HepG2 (cell line): ENCODE results near the gene CAPRIN1. TPM values are rescaled to one million over a fixed set of nuclear protein-coding genes. Genes with fewer than 3 reads are reported as not detected.

ENCODE experiments used
- ATF7 ChIP-seq, 2 experiments: fragments of 450-650 bp in 1 of 2; sonication (generic) in 1 of 2; formaldehyde crosslinking in 1 of 2; IDR thresholded peaks; 2 replicates each; pipeline versions ENCODE4 v1.4.0 to v1.6.1; 2016 to 2020; ENCODE audit warnings: antibody characterized with exemption in 1 of 2, mild to moderate bottlenecking in 1 of 2, missing genetic modification reagents in 1 of 2
- CBFB ChIP-seq: sonication (generic); formaldehyde crosslinking; IDR thresholded peaks from 2 replicates; pipeline ENCODE4 v1.4.0; 2020; ENCODE audit warnings: missing genetic modification reagents
- CCAR2 ChIP-seq: fragments of 200-400 bp; formaldehyde crosslinking; optimal IDR thresholded peaks from 2 replicates; pipeline ENCODE3; 2018; ENCODE audit warnings: low read depth, mild to moderate bottlenecking, low read length, moderate library complexity
- CREM ChIP-seq, 2 experiments: sonication (generic) in 1 of 2; formaldehyde crosslinking in 1 of 2; IDR thresholded peaks; 2 replicates each; pipeline versions ENCODE4 v1.4.0 to v1.6.1; 2016 to 2020; ENCODE audit warnings: antibody characterized with exemption in 1 of 2, mild to moderate bottlenecking in 1 of 2, missing genetic modification reagents in 1 of 2
- DMAP1 ChIP-seq: IDR thresholded peaks from 2 replicates; pipeline ENCODE4 v1.6.1; 2016
- KDM6A ChIP-seq: IDR thresholded peaks from 2 replicates; pipeline ENCODE4 v1.6.1; 2016; ENCODE audit warnings: low read depth
- KMT2A ChIP-seq: sonication (generic); formaldehyde crosslinking; IDR thresholded peaks from 2 replicates; pipeline ENCODE4 v1.4.0; 2020; ENCODE audit warnings: missing genetic modification reagents
- LCORL ChIP-seq, 2 experiments: fragments of 450-650 bp in 1 of 2; sonication (generic) in 1 of 2; formaldehyde crosslinking in 1 of 2; IDR thresholded peaks; 2 replicates each; pipeline versions ENCODE4 v1.5.0 to v1.6.1; 2017 to 2020; ENCODE audit warnings: antibody characterized with exemption in 1 of 2, missing genetic modification reagents in 1 of 2
- NCOA2 ChIP-seq: sonication (generic); formaldehyde crosslinking; IDR thresholded peaks from 2 replicates; pipeline ENCODE4 v1.8.0; 2022; ENCODE audit warnings: inconsistent platforms
- NPAS2 ChIP-seq: sonication (generic); formaldehyde crosslinking; IDR thresholded peaks from 2 replicates; pipeline ENCODE4 v1.8.0; 2022; ENCODE audit warnings: mild to moderate bottlenecking, missing genetic modification reagents, borderline replicate concordance
- NR2C2 ChIP-seq: sonication (generic); formaldehyde crosslinking; IDR thresholded peaks from 2 replicates; pipeline ENCODE4 v1.4.0; 2020; ENCODE audit warnings: missing genetic modification reagents, mild to moderate bottlenecking, moderate library complexity, borderline replicate concordance
- PLRG1 ChIP-seq: fragments of 450-650 bp; conservative IDR thresholded peaks from 2 replicates; pipeline ENCODE4 v1.6.1; 2016
- POGZ ChIP-seq: sonication (generic); formaldehyde crosslinking; IDR thresholded peaks from 2 replicates; pipeline ENCODE4 v1.4.0; 2020; ENCODE audit warnings: mild to moderate bottlenecking, missing genetic modification reagents
- POLR2AphosphoS5 ChIP-seq: IDR thresholded peaks from 2 replicates; pipeline ENCODE4 v1.6.1; 2012; ENCODE audit warnings: low read depth, low read length
- RARA ChIP-seq: IDR thresholded peaks from 2 replicates; pipeline ENCODE4 v1.6.1; 2016; ENCODE audit warnings: missing genetic modification reagents, missing compliant biosample characterization
- RBFOX2 ChIP-seq: fragments of 200-400 bp; formaldehyde crosslinking; IDR thresholded peaks from 2 replicates; pipeline ENCODE4 v1.6.1; 2017; ENCODE audit warnings: low read depth, mild to moderate bottlenecking, low read length
- RORA ChIP-seq: sonication (generic); formaldehyde crosslinking; IDR thresholded peaks from 2 replicates; pipeline ENCODE4 v1.5.0; 2020; ENCODE audit warnings: mild to moderate bottlenecking, missing genetic modification reagents, moderate library complexity
- SP4 ChIP-seq: sonication (generic); formaldehyde crosslinking; IDR thresholded peaks from 2 replicates; pipeline ENCODE4 v1.8.1; 2023; ENCODE audit warnings: mild to moderate bottlenecking, missing genetic modification reagents
- ZKSCAN5 ChIP-seq: sonication (generic); formaldehyde crosslinking; IDR thresholded peaks from 2 replicates; pipeline ENCODE4 v1.5.1; 2020; ENCODE audit warnings: mild to moderate bottlenecking, missing genetic modification reagents
- ZNF33B ChIP-seq: sonication (generic); formaldehyde crosslinking; IDR thresholded peaks from 2 replicates; pipeline ENCODE4 v1.5.1; 2020; ENCODE audit warnings: mild to moderate bottlenecking, missing genetic modification reagents
- ZNF546 ChIP-seq: sonication (generic); formaldehyde crosslinking; conservative IDR thresholded peaks from 2 replicates; pipeline ENCODE4 v1.8.1; 2023; ENCODE audit warnings: mild to moderate bottlenecking, missing genetic modification reagents
- ZNF674 ChIP-seq: sonication (generic); formaldehyde crosslinking; IDR thresholded peaks from 2 replicates; pipeline ENCODE4 v1.5.0; 2020; ENCODE audit warnings: low read depth, mild to moderate bottlenecking, missing genetic modification reagents
- ZNF768 ChIP-seq: sonication (generic); formaldehyde crosslinking; IDR thresholded peaks from 2 replicates; pipeline ENCODE4 v1.4.0; 2020; ENCODE audit warnings: missing genetic modification reagents
- ZNF788 ChIP-seq: sonication (generic); formaldehyde crosslinking; IDR thresholded peaks from 2 replicates; pipeline ENCODE4 v1.5.0; 2020; ENCODE audit warnings: mild to moderate bottlenecking, missing genetic modification reagents, borderline replicate concordance
- ZNF792 ChIP-seq: IDR thresholded peaks from 2 replicates; pipeline ENCODE4 v1.6.1; 2016
- ZNF850 ChIP-seq: sonication (generic); formaldehyde crosslinking; conservative IDR thresholded peaks from 2 replicates; pipeline ENCODE4 v1.9.0; 2021; ENCODE audit warnings: mild to moderate bottlenecking, missing genetic modification reagents
- polyA plus RNA-seq, 8 experiments: library from polyadenylated mRNA; depleted of rRNA in 3 of 8; stranded (reverse) in 7 of 8; unstranded in 1 of 8; fragments of >200 nt; fragmentation: Illumina TruSeq in 4 of 8; extraction: Trizol in 4 of 8; gene quantifications; 2 replicates each; pipeline versions ENCODE4 v1.2.1 to v1.2.3, GENCODE V29; 2011 to 2016; ENCODE audit warnings: low read depth in 4 of 8, missing spikeins in 1 of 8, mixed read lengths in 1 of 8; ENCODE audit not compliant: insufficient read depth in 1 of 8
- total RNA-seq, 5 experiments: library from RNA; depleted of rRNA; stranded (reverse); fragments of >200 nt; fragmentation: Illumina TruSeq; extraction: Trizol; gene quantifications; 2 replicates each; pipeline ENCODE4 v1.2.3, GENCODE V29; 2016; ENCODE audit warnings: low read depth in 1 of 5
- TF ChIP-seq, protein P1 (sequence below): sonication (generic); formaldehyde crosslinking; IDR thresholded peaks from 2 replicates; pipeline ENCODE4 v1.5.0; 2020; ENCODE audit warnings: mild to moderate bottlenecking, missing genetic modification reagents
- TF ChIP-seq, protein P2 (sequence below): sonication (generic); formaldehyde crosslinking; IDR thresholded peaks from 2 replicates; pipeline ENCODE4 v1.5.0; 2020; ENCODE audit warnings: missing genetic modification reagents, mild to moderate bottlenecking, borderline replicate concordance

Gene CAPRIN1
- total and polyA plus RNA-seq, 2 of the 13 experiments (the other 11 are each of a cell fraction or from before 2014, with no cell fraction given) = 114 to 162 TPM

DNA sequence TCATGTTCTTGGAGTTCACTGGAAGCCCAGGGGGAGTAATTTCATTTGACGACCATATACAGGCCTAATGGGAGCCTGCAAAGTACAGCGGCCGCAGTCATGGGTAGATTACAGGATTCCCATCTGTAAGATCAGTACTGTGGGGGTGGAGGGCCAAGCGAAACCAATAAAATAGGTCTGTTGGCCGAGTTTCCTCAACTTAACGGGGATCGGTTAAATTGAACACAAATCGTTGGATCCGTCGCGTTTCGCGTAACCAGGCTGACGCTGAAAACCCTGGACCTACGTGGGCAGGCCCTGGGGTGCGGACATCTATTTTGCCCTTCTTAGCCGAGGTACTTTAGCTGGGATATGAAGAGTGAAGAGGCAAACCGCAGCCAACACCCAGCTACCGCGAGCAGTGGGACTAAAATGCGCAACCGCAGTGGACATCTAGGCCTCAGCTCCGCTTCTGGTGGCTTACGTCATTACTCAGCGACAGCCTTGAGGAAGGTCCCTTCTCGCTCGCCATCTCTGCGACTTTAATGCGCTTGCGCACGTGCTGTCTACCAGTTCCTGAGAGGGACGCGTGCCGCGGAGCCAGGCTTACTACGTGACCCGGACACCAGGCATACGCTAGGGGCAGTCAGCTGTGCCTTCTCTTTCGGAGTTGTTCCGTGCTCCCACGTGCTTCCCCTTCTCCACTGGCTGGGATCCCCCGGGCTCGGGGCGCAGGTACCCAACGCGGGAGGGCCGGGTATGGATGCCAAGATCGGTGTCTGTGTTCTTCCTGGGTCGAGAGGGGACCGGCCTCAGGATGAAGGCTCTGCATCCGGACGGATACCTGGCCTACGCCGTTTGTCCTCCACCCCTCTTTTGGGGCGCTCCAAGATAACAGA, 53.8 kb downstream of the CAPRIN1 start, which contains the start of gene NAT10 (continued):
- TF ChIP-seq NPAS2 = no peak
- peak; percentile 99 for TF ChIP-seq DMAP1 (CRISPR knock-in tag)
- TF ChIP-seq ZNF546 (CRISPR knock-in tag) = 0 out of 2 replicates have a peak, but pooled peaks have one; percentile 74
- peak; percentile 67; the same call in 1 of the 2 replicates for TF ChIP-seq ZNF768
- peak; percentile 87 for TF ChIP-seq ZNF792 (CRISPR knock-in tag)
- TF ChIP-seq CREM (IDR thresholded peaks at IDR 0.05) = peak; percentile 100
- TF ChIP-seq CREM (CRISPR knock-in tag; IDR thresholded peaks at IDR 0.05) = peak; percentile 89
- TF ChIP-seq CCAR2 = no peak
- TF ChIP-seq, protein P1, sequence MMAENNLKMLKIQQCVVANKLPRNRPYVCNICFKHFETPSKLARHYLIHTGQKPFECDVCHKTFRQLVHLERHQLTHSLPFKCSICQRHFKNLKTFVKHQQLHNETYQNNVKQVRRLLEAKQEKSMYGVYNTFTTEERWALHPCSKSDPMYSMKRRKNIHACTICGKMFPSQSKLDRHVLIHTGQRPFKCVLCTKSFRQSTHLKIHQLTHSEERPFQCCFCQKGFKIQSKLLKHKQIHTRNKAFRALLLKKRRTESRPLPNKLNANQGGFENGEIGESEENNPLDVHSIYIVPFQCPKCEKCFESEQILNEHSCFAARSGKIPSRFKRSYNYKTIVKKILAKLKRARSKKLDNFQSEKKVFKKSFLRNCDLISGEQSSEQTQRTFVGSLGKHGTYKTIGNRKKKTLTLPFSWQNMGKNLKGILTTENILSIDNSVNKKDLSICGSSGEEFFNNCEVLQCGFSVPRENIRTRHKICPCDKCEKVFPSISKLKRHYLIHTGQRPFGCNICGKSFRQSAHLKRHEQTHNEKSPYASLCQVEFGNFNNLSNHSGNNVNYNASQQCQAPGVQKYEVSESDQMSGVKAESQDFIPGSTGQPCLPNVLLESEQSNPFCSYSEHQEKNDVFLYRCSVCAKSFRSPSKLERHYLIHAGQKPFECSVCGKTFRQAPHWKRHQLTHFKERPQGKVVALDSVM (CRISPR knock-in tag) = no peak
- TF ChIP-seq POGZ (CRISPR knock-in tag) = peak; percentile 90
- TF ChIP-seq ZNF33B (CRISPR knock-in tag) = peak; percentile 55; the same call in 1 of the 2 replicates
- TF ChIP-seq ZNF674 (CRISPR knock-in tag) = 0 out of 2 replicates have a peak, but pooled peaks have one; percentile 29
- peak; percentile 92 for TF ChIP-seq ATF7 (IDR thresholded peaks at IDR 0.05)
- peak; percentile 87 for TF ChIP-seq ATF7 (CRISPR knock-in tag; IDR thresholded peaks at IDR 0.05)
- TF ChIP-seq ZNF788 (CRISPR knock-in tag) = peak; percentile 90
- TF ChIP-seq RBFOX2 = peak; percentile 79
- no peak for TF ChIP-seq PLRG1
- no peak for TF ChIP-seq RORA (CRISPR knock-in tag)
- peak; percentile 98 for TF ChIP-seq POLR2AphosphoS5
- peak; percentile 85 for TF ChIP-seq CBFB (CRISPR knock-in tag)
- peak; percentile 89 for TF ChIP-seq SP4 (CRISPR knock-in tag)
- peak; percentile 58; the same call in 1 of the 2 replicates for TF ChIP-seq RARA (CRISPR knock-in tag)
- TF ChIP-seq NCOA2 (CRISPR knock-in tag) = peak; percentile 50; the same call in 1 of the 2 replicates
- peak; percentile 78; the same call in 1 of the 2 replicates for TF ChIP-seq NR2C2 (CRISPR knock-in tag)
- TF ChIP-seq ZNF850 (CRISPR knock-in tag) = no peak
- TF ChIP-seq KMT2A = peak; percentile 95
- TF ChIP-seq KDM6A (CRISPR knock-in tag) = no peak
- no peak for TF ChIP-seq LCORL (IDR thresholded peaks at IDR 0.05)
- peak; percentile 52; the same call in 1 of the 2 replicates for TF ChIP-seq LCORL (CRISPR knock-in tag; IDR thresholded peaks at IDR 0.05)
- TF ChIP-seq, protein P2, sequence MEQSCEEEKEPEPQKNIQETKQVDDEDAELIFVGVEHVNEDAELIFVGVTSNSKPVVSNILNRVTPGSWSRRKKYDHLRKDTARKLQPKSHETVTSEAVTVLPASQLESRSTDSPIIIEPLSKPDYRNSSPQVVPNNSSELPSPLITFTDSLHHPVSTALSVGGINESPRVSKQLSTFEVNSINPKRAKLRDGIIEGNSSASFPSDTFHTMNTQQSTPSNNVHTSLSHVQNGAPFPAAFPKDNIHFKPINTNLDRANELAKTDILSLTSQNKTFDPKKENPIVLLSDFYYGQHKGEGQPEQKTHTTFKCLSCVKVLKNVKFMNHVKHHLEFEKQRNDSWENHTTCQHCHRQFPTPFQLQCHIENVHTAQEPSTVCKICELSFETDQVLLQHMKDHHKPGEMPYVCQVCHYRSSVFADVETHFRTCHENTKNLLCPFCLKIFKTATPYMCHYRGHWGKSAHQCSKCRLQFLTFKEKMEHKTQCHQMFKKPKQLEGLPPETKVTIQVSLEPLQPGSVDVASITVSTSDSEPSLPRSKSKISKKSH (CRISPR knock-in tag) = peak; percentile 86
- no peak for TF ChIP-seq ZKSCAN5
